ENCODE results near the gene ROPN1. TPM values are rescaled to one million over a fixed set of nuclear protein-coding genes. Genes with fewer than 3 reads are reported as not detected.

The ROPN1 gene
- total and polyA plus RNA-seq, 2 of the 13 experiments (the other 11 are each of a cell fraction or from before 2014, with no cell fraction given): not detected

DNA sequence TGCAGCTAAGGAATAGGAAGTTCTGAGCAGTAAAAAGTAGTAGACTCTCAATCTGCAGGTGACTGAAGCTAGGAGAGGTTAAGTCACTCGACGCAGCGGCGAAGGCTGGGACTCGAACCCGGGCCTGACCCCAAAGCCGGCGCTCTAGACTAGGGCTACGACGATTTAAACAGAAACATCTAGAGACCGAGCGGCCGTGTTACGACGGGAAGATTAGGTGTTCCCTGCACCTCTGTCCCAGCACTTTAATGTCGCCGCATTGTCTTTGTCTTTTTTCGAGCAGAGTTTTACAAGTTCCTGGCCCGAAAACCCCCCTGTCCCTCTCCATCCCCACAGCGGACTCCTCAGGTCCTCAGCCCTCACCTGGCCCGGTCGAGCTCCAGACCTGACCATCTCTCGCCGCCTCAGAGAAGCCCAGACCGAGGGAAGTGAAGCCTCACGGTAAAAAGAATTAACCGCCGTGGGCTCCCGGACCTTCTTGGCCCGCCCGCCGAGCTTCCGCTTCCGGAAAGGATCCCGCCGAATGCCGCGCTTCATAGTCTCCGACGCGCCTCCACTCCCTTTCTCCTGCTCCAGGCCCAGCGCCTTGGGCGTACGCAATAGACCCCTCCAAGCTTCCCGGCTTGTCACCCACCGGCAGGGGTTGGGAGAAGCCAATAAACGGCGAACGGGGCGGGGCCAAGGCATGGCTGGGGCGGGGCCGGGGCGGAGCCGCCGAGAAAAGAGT, 31.0 kb downstream of the ROPN1 start, which contains the start of gene CCDC14 (continued):
- TF ChIP-seq NRL (CRISPR knock-in tag; IDR thresholded peaks at IDR 0.05; ENCODE audit: borderline replicate concordance) (peak; percentile 94; the same call in 1 of the 2 replicates), HES4 (CRISPR knock-in tag; IDR thresholded peaks at IDR 0.05; ENCODE audit: borderline replicate concordance) (peak; percentile 71; the same call in 1 of the 2 replicates), ZBTB3 (CRISPR knock-in tag; IDR thresholded peaks at IDR 0.05; ENCODE audit: borderline replicate concordance, low read depth) (no peak), SPEN (CRISPR knock-in tag; IDR thresholded peaks at IDR 0.05; ENCODE audit: low read depth) (peak; percentile 60; the same call in 1 of the 2 replicates), ZNF501 (CRISPR knock-in tag; IDR thresholded peaks at IDR 0.05) (peak; percentile 83), KDM5A (IDR thresholded peaks at IDR 0.05; ENCODE audit: borderline replicate concordance, low read length) (peak; percentile 38; the same call in 1 of the 2 replicates), ZNF839 (CRISPR knock-in tag; IDR thresholded peaks at IDR 0.05; ENCODE audit: borderline replicate concordance) (0 out of 2 replicates have a peak, but pooled peaks have one; percentile 36), ZNF572 (CRISPR knock-in tag; IDR thresholded peaks at IDR 0.05) (no peak), KLF11 (CRISPR knock-in tag; IDR thresholded peaks at IDR 0.05) (no peak), ZFP36 (IDR thresholded peaks at IDR 0.05; ENCODE audit: borderline replicate concordance, low read depth, low read length, partially characterized antibody) (no peak), ZFAT (CRISPR knock-in tag; conservative IDR thresholded peaks at IDR 0.05) (no peak), KAT8 (CRISPR knock-in tag; IDR thresholded peaks at IDR 0.05) (peak; percentile 88), ZNF350 (CRISPR knock-in tag; IDR thresholded peaks at IDR 0.05; ENCODE audit: borderline replicate concordance, low read depth) (peak; percentile 77; the same call in 1 of the 2 replicates), ZNF160 (CRISPR knock-in tag; IDR thresholded peaks at IDR 0.05) (peak; percentile 51; the same call in 1 of the 2 replicates), ZNF225 (CRISPR knock-in tag; IDR thresholded peaks at IDR 0.05) (0 out of 2 replicates have a peak, but pooled peaks have one; percentile 27)
- TF ChIP-seq, protein P1, sequence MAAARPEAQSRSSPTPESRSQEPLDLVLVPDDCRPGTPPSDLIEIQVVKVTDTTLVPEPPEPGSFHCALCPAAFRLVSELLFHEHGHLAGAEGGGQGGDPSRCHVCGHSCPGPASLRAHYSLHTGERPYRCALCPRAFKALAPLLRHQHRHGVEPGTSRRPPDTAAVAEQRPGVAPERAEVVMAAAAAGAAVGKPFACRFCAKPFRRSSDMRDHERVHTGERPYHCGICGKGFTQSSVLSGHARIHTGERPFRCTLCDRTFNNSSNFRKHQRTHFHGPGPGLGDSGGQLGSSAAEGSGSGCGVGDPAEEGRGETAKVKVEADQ (CRISPR knock-in tag; IDR thresholded peaks at IDR 0.05; ENCODE audit: borderline replicate concordance): no peak
- TF ChIP-seq, protein P2, sequence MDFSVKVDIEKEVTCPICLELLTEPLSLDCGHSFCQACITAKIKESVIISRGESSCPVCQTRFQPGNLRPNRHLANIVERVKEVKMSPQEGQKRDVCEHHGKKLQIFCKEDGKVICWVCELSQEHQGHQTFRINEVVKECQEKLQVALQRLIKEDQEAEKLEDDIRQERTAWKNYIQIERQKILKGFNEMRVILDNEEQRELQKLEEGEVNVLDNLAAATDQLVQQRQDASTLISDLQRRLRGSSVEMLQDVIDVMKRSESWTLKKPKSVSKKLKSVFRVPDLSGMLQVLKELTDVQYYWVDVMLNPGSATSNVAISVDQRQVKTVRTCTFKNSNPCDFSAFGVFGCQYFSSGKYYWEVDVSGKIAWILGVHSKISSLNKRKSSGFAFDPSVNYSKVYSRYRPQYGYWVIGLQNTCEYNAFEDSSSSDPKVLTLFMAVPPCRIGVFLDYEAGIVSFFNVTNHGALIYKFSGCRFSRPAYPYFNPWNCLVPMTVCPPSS (IDR thresholded peaks at IDR 0.05): no peak
- TF ChIP-seq, protein P3, sequence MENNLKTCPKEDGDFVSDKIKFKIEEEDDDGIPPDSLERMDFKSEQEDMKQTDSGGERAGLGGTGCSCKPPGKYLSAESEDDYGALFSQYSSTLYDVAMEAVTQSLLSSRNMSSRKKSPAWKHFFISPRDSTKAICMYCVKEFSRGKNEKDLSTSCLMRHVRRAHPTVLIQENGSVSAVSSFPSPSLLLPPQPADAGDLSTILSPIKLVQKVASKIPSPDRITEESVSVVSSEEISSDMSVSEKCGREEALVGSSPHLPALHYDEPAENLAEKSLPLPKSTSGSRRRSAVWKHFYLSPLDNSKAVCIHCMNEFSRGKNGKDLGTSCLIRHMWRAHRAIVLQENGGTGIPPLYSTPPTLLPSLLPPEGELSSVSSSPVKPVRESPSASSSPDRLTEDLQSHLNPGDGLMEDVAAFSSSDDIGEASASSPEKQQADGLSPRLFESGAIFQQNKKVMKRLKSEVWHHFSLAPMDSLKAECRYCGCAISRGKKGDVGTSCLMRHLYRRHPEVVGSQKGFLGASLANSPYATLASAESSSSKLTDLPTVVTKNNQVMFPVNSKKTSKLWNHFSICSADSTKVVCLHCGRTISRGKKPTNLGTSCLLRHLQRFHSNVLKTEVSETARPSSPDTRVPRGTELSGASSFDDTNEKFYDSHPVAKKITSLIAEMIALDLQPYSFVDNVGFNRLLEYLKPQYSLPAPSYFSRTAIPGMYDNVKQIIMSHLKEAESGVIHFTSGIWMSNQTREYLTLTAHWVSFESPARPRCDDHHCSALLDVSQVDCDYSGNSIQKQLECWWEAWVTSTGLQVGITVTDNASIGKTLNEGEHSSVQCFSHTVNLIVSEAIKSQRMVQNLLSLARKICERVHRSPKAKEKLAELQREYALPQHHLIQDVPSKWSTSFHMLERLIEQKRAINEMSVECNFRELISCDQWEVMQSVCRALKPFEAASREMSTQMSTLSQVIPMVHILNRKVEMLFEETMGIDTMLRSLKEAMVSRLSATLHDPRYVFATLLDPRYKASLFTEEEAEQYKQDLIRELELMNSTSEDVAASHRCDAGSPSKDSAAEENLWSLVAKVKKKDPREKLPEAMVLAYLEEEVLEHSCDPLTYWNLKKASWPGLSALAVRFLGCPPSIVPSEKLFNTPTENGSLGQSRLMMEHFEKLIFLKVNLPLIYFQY (CRISPR knock-in tag; IDR thresholded peaks at IDR 0.05; ENCODE audit: borderline replicate concordance): peak; percentile 51
- TF ChIP-seq, protein P4, sequence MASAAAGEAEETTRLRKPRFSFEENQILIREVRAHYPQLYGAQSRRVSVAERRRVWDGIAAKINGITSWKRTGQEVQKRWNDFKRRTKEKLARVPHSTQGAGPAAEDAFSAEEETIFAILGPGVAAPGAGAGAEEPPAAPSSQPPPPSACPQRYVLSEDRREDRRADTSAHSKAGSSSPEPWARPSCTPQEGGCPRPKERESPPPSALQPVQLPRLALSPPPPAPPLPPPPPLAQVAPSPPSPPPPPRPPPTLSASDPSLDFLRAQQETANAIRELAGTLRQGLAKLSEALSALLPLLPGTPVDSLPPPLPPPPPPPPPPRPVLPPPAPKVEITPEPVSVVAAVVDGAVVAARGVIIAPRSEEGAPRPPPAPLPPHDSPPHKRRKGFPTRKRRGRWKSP (CRISPR knock-in tag; IDR thresholded peaks at IDR 0.05): 0 out of 2 replicates have a peak, but pooled peaks have one; percentile 63
- TF ChIP-seq, protein P5, sequence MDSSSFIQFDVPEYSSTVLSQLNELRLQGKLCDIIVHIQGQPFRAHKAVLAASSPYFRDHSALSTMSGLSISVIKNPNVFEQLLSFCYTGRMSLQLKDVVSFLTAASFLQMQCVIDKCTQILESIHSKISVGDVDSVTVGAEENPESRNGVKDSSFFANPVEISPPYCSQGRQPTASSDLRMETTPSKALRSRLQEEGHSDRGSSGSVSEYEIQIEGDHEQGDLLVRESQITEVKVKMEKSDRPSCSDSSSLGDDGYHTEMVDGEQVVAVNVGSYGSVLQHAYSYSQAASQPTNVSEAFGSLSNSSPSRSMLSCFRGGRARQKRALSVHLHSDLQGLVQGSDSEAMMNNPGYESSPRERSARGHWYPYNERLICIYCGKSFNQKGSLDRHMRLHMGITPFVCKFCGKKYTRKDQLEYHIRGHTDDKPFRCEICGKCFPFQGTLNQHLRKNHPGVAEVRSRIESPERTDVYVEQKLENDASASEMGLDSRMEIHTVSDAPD (CRISPR knock-in tag; IDR thresholded peaks at IDR 0.05): no peak

Data from HepG2 (cell line).